ENCODE results near the gene CFL2.

- no peak for TF ChIP-seq CTCF (IDR thresholded peaks at IDR 0.05; ENCODE audit: low read depth, low read length)
- TF ChIP-seq EZH2phosphoT487 (IDR thresholded peaks at IDR 0.05; ENCODE audit: low read depth), result no peak
These were observed 6.7 kb upstream of the CFL2 start for GRCh38 chr14:34721129-34721528.

All from OCI-LY3 (cell line).